GM18858 (cell line): ENCODE measurements around the gene EPN2.
A peak's percentile ranks its signal among the peaks of the same experiment; 100 is the strongest.
"Not testable (repeated sequence)": the region's sequence is repeated elsewhere in the genome, so short reads cannot be mapped to it uniquely, and the experiment has no call there.

ENCODE experiments used
- ATAC-seq: cut with Tn5 transposase; IDR thresholded peaks from one replicate; pipeline ENCODE4 v1.9.1; 2021; ENCODE audit not compliant: unreplicated experiment

EPN2 gene

DNA sequence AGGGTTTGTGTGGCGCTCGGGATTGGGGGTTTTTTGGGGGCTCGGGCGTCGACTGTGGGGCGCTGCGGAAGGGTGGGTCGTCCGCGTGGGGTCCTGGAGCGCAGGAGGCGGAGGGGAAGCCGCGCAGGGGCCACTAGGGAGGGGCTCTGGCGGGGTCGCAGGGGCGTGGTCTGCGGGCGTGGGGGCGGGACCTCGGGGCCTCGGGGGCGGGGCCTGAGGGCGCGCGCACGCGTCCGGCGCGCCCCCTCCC, at the start of gene EPN2:
EPN2 (plus strand) TSS at position 228 of the 250 bp plus-strand sequence. CDS start 45,754 bp downstream, outside the sequence.
- not testable (repeated sequence) for ATAC-seq

DNA sequence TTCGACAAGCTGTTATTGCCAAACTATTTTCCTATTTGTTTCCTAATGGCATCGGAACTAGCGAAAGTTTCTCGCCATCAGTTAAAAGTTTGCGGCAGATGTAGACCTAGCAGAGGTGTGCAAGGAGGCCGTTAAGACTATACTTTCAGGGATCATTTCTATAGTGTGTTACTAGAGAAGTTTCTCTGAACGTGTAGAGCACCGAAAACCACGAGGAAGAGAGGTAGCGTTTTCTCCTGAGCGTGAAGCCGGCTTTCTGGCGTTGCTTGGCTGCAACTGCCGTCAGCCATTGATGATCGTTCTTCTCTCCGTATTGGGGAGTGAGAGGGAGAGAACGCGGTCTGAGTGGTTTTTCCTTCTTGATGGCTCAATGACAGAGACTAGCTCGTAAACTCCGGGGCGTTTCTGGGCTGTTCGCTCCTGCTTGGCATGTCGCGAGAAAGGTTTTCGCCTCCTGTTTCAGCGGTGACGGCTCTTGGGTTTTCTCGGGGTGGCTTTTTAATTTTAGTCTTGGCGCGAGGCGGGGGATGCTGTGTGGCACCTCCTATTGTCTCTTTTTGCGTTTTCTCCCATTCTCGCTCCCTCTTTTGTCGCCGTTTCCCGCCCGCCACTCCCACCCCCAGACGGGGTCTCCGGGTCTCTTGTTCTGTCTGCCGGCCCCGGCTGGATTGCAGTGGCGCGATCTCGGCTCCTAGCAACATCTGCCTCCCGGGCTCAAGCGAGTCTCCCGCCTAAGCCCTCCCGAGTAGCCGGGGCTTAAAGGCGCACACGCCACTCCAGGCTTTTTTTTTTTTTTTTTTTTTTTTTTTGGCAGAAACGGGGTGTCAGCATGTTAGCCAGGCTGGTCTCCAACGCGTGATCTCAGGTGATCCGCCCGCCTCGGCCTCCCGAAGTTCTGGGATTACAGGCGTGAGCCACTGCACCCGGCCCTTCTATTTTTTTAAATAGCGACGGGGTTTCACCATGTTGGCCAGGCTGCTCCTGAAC, 49.0 kb upstream of the EPN2 start:
- ATAC-seq: peak; percentile 23

- ATAC-seq: peak; percentile 57
Measured at GRCh38 chr17:19188870-19189708, 48.1 kb upstream of the EPN2 start.

DNA sequence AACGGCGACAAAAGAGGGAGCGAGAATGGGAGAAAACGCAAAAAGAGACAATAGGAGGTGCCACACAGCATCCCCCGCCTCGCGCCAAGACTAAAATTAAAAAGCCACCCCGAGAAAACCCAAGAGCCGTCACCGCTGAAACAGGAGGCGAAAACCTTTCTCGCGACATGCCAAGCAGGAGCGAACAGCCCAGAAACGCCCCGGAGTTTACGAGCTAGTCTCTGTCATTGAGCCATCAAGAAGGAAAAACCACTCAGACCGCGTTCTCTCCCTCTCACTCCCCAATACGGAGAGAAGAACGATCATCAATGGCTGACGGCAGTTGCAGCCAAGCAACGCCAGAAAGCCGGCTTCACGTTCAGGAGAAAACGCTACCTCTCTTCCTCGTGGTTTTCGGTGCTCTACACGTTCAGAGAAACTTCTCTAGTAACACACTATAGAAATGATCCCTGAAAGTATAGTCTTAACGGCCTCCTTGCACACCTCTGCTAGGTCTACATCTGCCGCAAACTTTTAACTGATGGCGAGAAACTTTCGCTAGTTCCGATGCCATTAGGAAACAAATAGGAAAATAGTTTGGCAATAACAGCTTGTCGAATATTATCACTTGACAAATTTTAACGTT, 47.3 kb upstream of the EPN2 start:
- ATAC-seq: not testable (repeated sequence)

- ATAC-seq: peak; percentile 57
Measured at GRCh38 chr17:19196382-19197204, 40.6 kb upstream of the EPN2 start.

- peak; percentile 37 for ATAC-seq
Measured at GRCh38 chr17:19202448-19202847, 34.7 kb upstream of the EPN2 start.

GRCh38 chr17:19203429-19203828, 33.7 kb upstream of the EPN2 start:
- ATAC-seq: not testable (repeated sequence)

GRCh38 chr17:19215074-19215860, 21.9 kb upstream of the EPN2 start:
- not testable (repeated sequence) for ATAC-seq

- peak; percentile 54 for ATAC-seq
Measured at GRCh38 chr17:19216148-19216926, 20.8 kb upstream of the EPN2 start.

DNA sequence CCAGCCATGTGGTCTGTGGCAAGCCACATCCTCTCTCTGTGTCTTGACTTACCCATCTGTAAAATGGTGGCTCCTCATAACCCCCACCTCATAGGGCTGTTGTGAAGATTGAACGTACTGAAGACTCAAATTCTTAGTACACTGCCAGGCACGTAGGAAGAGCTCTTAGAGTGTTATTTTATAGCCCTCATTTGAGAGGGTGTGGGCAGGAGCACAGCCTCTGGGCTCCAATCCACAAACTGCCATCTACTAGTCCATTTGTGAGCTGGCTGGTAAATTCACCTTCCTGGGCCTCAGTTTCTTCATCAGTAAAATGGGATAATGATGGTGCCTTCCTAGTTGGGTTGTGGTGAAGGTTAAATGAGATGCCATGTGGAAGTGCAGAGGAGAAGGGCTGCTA, 18.3 kb upstream of the EPN2 start:
- ATAC-seq: not testable (repeated sequence)

DNA sequence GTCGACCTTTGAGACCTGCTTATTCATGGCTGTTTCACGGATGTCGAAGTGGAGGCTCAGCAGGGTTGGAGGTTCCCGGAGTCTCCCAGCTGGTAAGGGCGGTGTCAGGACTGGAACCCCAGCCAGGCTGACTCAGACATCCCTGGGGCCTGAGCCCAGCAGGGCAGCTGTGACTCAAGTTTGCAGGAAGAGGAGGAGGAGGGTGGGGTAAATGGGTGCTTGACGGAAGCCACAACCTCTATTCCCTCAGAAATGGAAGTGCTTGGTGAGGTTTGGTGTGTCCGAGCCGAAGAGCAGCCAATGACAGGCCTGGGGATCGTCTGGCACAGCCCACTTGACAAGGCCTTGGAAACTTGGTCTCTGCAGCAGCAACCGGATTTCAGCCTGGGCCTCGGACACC, 17.8 kb upstream of the EPN2 start:
- not testable (repeated sequence) for ATAC-seq

GRCh38 chr17:19220195-19220594, 17.0 kb upstream of the EPN2 start:
- not testable (repeated sequence) for ATAC-seq

DNA sequence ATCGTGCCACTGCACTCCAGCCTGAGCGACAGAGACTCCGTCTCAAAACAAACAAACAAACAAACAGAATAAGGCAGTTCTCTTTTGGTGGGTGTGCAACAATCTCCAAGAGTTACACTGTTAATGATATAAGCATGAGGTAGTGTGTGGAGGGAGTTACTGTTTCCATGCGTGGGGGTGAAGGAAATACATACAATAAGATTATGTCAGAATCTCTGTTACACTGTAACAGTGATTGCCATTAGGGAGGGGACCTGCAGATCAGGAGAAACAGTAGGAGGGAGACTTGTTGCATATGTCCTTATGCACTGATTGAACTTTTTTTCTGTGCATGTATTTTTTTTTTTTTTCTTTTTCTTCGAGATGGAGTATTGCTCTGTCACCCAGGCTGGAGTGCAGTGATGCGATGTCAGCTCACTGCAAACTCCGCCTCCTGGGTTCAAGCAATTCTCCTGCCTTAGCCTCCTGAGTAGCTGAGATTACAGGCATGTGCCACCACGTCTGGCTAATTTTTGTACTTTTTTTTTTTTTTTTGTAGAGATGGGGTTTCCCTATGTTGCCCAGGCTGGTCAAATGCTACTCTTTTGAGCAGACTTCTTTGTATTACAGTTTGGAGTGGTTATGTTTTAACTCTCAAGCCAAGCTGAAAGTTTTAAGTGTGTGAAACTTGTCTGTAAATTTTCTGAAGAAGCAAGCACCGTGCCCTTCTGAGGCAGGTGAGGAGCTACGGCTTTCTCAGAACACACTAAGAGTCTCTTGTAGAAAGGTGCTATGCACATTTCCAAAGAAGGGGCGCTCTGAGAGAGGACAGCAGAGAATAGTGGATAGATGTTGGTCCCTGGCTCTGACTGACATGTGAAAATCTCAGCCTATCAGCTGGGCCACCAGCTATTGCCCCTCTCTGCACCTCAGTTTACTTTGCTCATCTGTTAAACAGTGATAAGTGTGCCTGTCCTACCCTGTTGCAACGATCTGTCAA, 10.3 kb upstream of the EPN2 start:
- not testable (repeated sequence) for ATAC-seq

- not testable (repeated sequence) for ATAC-seq
Measured at GRCh38 chr17:19234676-19235075, 2.5 kb upstream of the EPN2 start.

DNA sequence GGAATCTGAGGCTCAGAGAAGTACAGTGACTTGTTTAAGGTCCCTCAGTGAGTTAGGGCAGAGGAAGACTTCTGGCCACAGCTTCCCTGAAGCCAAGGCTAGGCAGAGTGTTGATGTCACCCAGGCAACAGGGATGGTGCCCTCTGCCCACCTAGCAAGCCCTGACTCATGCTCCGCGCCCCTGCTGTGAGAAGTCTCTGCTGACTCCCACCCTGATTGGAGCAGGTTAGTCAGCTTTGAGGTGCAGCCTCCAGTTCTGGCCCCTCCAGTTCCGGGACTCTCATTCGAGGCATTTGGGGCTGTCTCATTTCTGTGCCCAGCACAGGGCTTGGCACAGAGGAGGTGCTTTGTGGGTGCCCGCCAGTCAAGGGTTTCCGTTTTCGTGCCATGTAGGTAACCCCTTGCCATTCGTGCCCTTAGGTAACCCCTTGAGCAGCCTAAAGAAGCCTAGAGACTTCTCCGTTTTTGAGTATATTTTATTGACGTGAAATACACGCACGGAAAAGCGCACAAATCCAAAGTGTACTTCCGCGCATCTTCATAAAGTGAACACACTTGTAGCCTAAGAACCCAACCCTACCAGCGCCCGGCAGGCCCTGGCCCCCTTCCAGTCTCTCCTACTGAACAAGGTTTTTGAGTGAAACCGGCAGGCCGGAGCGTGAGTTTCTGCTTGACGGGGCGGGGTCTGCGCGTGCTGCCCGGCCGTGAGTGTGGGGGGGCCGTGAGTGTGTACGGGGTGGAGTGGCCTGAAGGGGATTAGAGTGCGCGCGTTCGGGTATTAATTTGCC, 621 bp upstream of the EPN2 start:
- not testable (repeated sequence) for ATAC-seq

DNA sequence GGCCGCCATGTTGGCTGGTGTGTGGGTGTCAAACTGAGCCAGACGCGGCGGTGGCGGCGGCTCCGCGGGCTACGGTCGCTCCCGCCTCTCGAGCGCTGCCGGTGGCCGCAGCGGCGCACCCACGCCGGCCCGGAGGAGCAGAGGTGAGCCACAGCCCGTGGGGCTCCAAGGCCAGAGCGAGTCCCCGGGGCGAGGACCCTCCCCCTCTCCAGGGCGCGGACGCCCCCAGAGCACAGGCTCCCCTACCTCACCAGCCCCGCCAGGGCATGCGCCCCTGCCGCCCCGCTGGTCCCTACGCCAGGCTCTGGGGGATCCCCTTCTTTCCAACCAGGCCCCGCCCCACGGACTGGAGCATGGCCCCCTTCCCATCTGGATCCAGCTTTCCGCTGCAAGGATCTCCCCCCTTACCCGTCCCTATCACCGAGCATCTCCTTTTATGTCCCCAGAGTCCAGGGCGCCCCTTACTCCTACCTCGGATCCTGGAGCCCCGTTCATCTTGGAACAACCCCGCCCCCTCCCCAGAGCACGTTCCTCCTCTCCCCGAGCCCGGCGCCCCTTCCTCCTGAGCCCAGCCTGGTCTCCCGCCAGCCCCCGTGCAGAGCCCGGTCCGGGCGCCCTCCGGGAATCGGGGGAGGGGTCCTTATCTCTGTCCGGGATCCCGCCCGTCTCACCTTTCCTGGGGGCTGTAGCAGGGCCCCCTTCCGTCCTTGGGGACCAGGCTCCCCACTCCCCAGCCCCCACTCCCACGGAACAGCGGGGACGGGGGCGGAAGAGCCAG, 412 bp downstream of the EPN2 start:
- ATAC-seq: no peak
